ENCODE measurements around the gene SPAG16. TPM values are rescaled to one million over a fixed set of nuclear protein-coding genes. Genes with fewer than 3 reads are reported as not detected.

SPAG16 gene
- total and polyA plus RNA-seq, 2 donors (not counting 1 experiment from before 2014, with no cell fraction given) = 24.1 to 36.8 TPM

DNA sequence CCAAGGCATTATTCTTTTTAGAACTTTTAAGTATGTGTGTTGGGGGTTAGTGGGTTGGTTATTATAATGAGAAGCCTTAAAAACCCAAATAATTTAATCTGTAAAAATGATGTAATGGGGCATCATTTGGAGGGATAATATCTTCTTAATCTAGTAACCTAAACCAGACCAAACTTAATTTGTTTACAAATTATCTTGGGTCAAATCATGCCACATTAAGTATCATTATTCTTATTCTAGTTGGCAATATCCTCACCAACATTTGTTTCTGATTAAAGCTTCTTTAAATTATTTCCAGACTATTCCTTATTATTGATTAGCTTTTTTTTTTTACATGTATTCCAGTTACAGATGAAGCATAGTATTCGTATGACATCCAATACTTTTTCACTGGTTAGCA, 1041.1 kb downstream of the SPAG16 start:
- Histone ChIP-seq H3K27me3 (ENCODE audit: control insufficient read depth, insufficient read depth, low read length) (no peaks in the 10 kb centered on the region), H3K9ac (ENCODE audit: insufficient read depth, low read length) (no peak overlapping the region), H3K36me3 (ENCODE audit: control insufficient read depth, insufficient read depth, low read length) (no peaks in the 10 kb centered on the region), H2AFZ (ENCODE audit: low read length) (no peak overlapping the region), H4K20me1 (ENCODE audit: control insufficient read depth, extremely low read depth, insufficient read depth, low read length) (no peaks in the 10 kb centered on the region), H3K4me1 (ENCODE audit: control insufficient read depth, extremely low read depth, insufficient read depth, low read length) (no peaks in the 10 kb centered on the region), H3K9me3 (ENCODE audit: control insufficient read depth, insufficient read depth, low read depth, low read length) (no peaks in the 10 kb centered on the region), H3K4me2 (ENCODE audit: extremely low read depth, insufficient read depth, low read length) (no peak overlapping the region), H3K27ac (ENCODE audit: insufficient read depth, low read length) (no peak overlapping the region), H3K4me3 (replicated peaks in 1 of 4; ENCODE audit: control extremely low read depth in 1 of 4, insufficient read depth in 1 of 4, low read depth in 3 of 4, low read length in 4 of 4) (no peak overlapping the region), H3K79me2 (ENCODE audit: control insufficient read depth, insufficient read depth, low read length) (no peaks in the 10 kb centered on the region)
- TF ChIP-seq EZH2 (IDR thresholded peaks at IDR 0.05; ENCODE audit: low read length, missing control alignments) = no peak
- no peak for TF ChIP-seq CTCF (conservative IDR thresholded peaks at IDR 0.05 in 1 of 2, IDR thresholded peaks at IDR 0.05 in 1 of 2; ENCODE audit: low read depth in 1 of 2, low read length in 2 of 2)
- no peak for DNase-seq (ENCODE audit: low read depth in 2 of 2)

GRCh38 chr2:214328941-214329340, 1044.7 kb downstream of the SPAG16 start:
- Histone ChIP-seq H4K20me1 (ENCODE audit: control insufficient read depth, extremely low read depth, insufficient read depth, low read length) (no peaks in the 10 kb centered on the region), H2AFZ (ENCODE audit: low read length) (no peak overlapping the region), H3K79me2 (ENCODE audit: control insufficient read depth, insufficient read depth, low read length) (no peaks in the 10 kb centered on the region), H3K4me3 (replicated peaks in 1 of 4; ENCODE audit: control extremely low read depth in 1 of 4, insufficient read depth in 1 of 4, low read depth in 3 of 4, low read length in 4 of 4) (no peak overlapping the region), H3K27ac (ENCODE audit: insufficient read depth, low read length) (no peak overlapping the region), H3K36me3 (ENCODE audit: control insufficient read depth, insufficient read depth, low read length) (no peaks in the 10 kb centered on the region), H3K9me3 (ENCODE audit: control insufficient read depth, insufficient read depth, low read depth, low read length) (no peaks in the 10 kb centered on the region), H3K4me1 (ENCODE audit: control insufficient read depth, extremely low read depth, insufficient read depth, low read length) (no peaks in the 10 kb centered on the region), H3K27me3 (ENCODE audit: control insufficient read depth, insufficient read depth, low read length) (no peaks in the 10 kb centered on the region), H3K9ac (ENCODE audit: insufficient read depth, low read length) (no peak overlapping the region), H3K4me2 (ENCODE audit: extremely low read depth, insufficient read depth, low read length) (no peak overlapping the region)
- peak in 1 of 2 donors; percentile 20 for DNase-seq (ENCODE audit: low read depth in 2 of 2)
- no peak for TF ChIP-seq EZH2 (IDR thresholded peaks at IDR 0.05; ENCODE audit: low read length, missing control alignments)
- TF ChIP-seq CTCF (conservative IDR thresholded peaks at IDR 0.05 in 1 of 2, IDR thresholded peaks at IDR 0.05 in 1 of 2; ENCODE audit: low read depth in 1 of 2, low read length in 2 of 2) = no peak

DNA sequence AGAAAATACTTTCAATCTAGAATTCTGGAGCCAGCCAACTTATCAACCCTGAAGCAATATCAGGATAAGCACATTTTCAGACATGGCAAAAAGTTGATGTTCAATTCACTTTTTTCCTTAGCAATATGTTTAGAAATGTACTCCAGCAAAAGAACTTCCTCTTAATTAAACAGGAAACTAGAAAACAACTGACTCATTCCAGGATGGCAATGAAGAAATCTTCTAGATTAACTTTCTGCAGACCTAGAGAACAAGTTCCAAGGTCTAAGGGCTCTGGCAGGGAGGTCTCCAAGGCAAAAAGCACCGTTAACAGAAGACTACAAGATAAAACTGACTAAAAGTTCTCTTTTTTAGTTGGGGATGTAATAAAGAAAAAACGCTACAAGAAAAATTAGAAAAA, 1057.4 kb downstream of the SPAG16 start:
- Histone ChIP-seq H3K36me3 (ENCODE audit: control insufficient read depth, insufficient read depth, low read length) (no peaks in the 10 kb centered on the region), H3K9ac (ENCODE audit: insufficient read depth, low read length) (no peak overlapping the region), H3K4me2 (ENCODE audit: extremely low read depth, insufficient read depth, low read length) (no peak overlapping the region), H3K27me3 (ENCODE audit: control insufficient read depth, insufficient read depth, low read length) (no peaks in the 10 kb centered on the region), H3K79me2 (ENCODE audit: control insufficient read depth, insufficient read depth, low read length) (no peaks in the 10 kb centered on the region), H3K27ac (ENCODE audit: insufficient read depth, low read length) (no peak overlapping the region), H3K4me3 (replicated peaks in 1 of 4; ENCODE audit: control extremely low read depth in 1 of 4, insufficient read depth in 1 of 4, low read depth in 3 of 4, low read length in 4 of 4) (no peak overlapping the region), H3K4me1 (ENCODE audit: control insufficient read depth, extremely low read depth, insufficient read depth, low read length) (no peaks in the 10 kb centered on the region), H4K20me1 (ENCODE audit: control insufficient read depth, extremely low read depth, insufficient read depth, low read length) (no peaks in the 10 kb centered on the region), H2AFZ (ENCODE audit: low read length) (no peak overlapping the region), H3K9me3 (ENCODE audit: control insufficient read depth, insufficient read depth, low read depth, low read length) (no peaks in the 10 kb centered on the region)
- no peak for DNase-seq (ENCODE audit: low read depth in 2 of 2)
- no peak for TF ChIP-seq EZH2 (IDR thresholded peaks at IDR 0.05; ENCODE audit: low read length, missing control alignments)
- TF ChIP-seq CTCF (conservative IDR thresholded peaks at IDR 0.05 in 1 of 2, IDR thresholded peaks at IDR 0.05 in 1 of 2; ENCODE audit: low read depth in 1 of 2, low read length in 2 of 2) = no peak

All from fibroblast of lung (primary cell).